ENCODE measurements around the gene ZNF605.
"Not testable (repeated sequence)": the region's sequence is repeated elsewhere in the genome, so short reads cannot be mapped to it uniquely, and the experiment has no call there.

DNA sequence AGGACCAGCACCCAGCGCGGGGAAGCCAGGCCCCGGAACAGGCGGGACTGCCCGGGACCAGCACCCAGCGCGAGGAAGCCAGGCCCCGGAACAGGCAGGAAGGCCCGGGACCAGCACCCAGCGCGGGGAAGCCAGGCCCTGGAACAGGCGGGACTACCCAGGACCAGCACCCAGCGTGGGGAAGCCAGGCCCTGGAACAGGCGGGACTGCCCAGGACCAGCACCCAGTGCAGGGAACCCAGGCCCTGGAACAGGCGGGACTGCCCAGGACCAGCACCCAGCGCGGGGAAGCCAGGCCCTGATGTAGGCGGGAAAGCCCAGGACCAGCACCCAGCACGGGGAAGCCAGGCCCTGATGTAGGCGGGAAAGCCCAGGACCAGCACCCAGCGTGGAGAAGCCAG is 81.5 kb downstream of the ZNF605 start:
- TF ChIP-seq POLR2A (IDR thresholded peaks at IDR 0.05; ENCODE audit: low read length); GATA1 (IDR thresholded peaks at IDR 0.05; ENCODE audit: low read depth, low read length): not testable (repeated sequence)
